Measurements from ENCODE around the gene RBM33. TPM values are rescaled to one million over a fixed set of nuclear protein-coding genes. Genes with fewer than 3 reads are reported as not detected.

The RBM33 gene
- total RNA-seq, 4 donors from 2014 or later, result 20.6 to 85.1 (median 38.4) TPM

DNA sequence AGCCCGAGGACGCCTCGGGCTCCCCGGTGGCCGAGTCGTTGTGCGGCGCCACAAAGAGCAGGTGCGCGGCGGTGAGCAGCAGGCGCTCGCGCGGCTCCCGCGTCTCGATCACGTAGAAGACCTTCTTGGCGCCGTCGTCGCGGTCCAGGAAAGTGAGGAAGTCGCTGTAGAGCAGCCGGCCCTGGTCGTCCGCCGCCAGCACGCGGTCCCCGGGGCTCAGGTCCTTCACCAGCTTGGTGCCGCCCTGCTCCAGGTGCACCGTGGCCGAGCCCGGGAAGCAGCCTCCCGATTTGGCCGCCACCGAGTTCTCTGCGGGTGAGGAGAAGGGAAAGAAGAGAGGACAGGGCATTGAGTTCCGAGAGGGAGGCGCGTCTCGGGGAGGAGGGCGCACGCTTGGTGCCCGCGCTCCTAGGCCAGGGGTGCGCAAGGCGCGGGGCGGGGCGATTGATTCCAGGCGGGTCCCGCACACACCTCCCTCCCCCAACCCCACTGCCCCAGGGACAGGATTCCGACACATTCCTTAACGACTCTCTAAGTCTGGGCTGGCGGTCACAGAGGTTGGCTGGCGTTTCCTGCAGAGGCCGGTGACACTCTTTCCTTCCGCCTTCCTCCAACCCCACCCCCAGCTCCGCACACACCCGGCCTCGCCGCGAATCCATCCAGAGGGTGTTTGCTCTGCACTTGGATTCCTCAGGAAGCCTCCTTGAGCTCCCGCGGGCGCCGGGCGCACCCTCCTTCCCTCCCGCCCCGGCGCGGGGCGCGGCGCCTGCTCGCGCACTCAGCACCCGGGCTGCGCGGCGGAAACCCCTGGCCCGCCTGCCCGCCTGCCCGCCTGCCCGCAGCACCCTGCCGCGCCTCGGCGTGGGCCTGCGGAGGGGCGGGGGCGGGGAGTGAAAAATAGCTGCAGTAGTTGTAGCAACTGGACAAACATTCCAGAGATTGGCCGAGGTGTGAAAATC lies 159.2 kb downstream of the RBM33 start:
- H3K9me3 ChIP-seq, result no peaks in the 10 kb centered on the region
- no peak for TF ChIP-seq POLR2A (IDR thresholded peaks at IDR 0.05)
- TF ChIP-seq, protein P1, sequence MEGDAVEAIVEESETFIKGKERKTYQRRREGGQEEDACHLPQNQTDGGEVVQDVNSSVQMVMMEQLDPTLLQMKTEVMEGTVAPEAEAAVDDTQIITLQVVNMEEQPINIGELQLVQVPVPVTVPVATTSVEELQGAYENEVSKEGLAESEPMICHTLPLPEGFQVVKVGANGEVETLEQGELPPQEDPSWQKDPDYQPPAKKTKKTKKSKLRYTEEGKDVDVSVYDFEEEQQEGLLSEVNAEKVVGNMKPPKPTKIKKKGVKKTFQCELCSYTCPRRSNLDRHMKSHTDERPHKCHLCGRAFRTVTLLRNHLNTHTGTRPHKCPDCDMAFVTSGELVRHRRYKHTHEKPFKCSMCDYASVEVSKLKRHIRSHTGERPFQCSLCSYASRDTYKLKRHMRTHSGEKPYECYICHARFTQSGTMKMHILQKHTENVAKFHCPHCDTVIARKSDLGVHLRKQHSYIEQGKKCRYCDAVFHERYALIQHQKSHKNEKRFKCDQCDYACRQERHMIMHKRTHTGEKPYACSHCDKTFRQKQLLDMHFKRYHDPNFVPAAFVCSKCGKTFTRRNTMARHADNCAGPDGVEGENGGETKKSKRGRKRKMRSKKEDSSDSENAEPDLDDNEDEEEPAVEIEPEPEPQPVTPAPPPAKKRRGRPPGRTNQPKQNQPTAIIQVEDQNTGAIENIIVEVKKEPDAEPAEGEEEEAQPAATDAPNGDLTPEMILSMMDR (IDR thresholded peaks at IDR 0.05), result no peak
- no peaks in the 10 kb centered on the region for H3K36me3 ChIP-seq
- H3K4me1 ChIP-seq, result peaks cover 0 to 36% of the 10 kb centered on the region in 2 donors
- H3K27me3 ChIP-seq, result peaks cover 0 to 35% of the 10 kb centered on the region in 2 donors
- intact Hi-C loops (cut with DNase I; ENCODE audit: low total_unique reads), result no loop called here
- DNase-seq, result no peak
- H3K4me3 ChIP-seq, result no peak overlapping the region
- no peak overlapping the region for H3K27ac ChIP-seq

DNA sequence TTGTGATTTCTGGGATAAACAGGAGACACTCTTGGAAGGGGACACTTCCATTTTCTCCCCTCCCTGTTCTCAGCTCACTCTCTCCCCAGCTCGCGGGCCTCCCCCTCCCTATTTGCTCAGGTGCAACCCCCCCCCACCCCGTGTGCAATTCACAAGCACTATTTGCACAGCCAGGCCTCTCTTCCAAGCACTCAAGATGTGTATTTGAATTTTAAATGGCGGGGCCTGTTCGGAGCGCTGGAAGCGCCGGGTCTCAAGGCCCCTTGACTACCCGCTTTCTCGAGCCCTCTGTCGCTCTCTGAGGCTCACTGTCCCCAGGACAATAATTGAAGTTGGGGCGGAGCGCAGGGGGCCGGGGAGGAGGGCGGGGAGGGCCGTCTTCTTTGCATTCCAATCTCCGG lies 160.0 kb downstream of the RBM33 start:
- no peaks in the 10 kb centered on the region for H3K36me3 ChIP-seq
- peaks cover 0 to 39% of the 10 kb centered on the region in 2 donors for H3K27me3 ChIP-seq
- TF ChIP-seq POLR2A (IDR thresholded peaks at IDR 0.05), result no peak
- TF ChIP-seq, protein P1 (IDR thresholded peaks at IDR 0.05), result no peak
- no peak for DNase-seq
- no peak overlapping the region for H3K27ac ChIP-seq
- peaks cover 0 to 40% of the 10 kb centered on the region in 2 donors for H3K4me1 ChIP-seq
- intact Hi-C loops (cut with DNase I; ENCODE audit: low total_unique reads), result no loop called here
- H3K4me3 ChIP-seq, result no peak overlapping the region
- no peaks in the 10 kb centered on the region for H3K9me3 ChIP-seq

DNA sequence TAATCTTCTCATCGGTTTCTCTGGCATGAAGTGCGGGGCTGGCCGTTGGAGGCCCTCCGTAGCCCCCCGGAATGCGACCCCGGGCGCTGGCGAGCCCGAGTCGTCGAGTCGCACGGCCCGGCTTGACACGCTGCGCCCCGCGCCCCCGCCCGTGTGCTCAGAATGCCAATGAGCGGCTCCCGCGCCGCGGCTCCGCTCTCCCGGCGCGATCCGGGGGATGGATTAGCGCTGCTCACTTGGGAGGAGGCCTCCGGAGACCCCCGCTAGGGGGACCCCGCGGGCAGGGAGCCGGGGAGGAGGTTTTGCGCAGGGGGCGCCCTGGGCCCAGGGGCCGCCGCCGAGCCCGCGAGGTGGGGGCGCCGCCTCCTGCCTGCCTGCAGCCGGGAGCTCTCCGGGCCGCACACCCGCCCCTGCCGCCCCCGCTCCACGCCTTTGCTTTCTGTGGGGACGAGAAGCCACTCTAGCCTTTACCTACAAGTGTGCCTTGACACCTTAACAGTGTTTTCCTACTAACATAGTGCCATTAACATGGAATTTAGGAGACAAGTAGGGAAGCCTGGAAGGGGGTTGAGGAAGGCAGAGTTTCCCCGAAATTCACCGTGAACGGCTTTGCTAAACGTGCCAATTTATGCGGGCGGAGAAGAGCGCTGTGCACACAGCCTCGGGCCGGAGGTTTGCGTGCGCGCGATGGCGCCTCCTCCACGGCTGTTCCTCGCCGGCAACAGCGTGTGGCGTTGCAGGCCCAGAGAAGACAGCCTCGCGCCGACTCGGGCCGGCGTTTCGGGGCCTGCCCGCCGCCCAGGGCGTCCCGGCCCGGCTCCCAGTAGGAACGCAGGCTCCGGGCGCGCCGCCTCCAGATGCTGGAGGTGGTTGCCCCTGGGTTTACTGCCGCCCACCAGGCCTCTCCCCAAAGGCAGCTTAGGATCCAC lies 160.7 kb downstream of the RBM33 start:
- TF ChIP-seq, protein P1 (IDR thresholded peaks at IDR 0.05), result peak in 1 of 4 experiments; percentile 15
- TF ChIP-seq POLR2A (IDR thresholded peaks at IDR 0.05), result no peak
- Histone ChIP-seq H3K9me3 (no peaks in the 10 kb centered on the region), H3K36me3 (no peaks in the 10 kb centered on the region), H3K27me3 (peaks cover 2 to 41% of the 10 kb centered on the region in 2 donors), H3K4me1 (peaks cover 0 to 48% of the 10 kb centered on the region in 2 donors), H3K27ac (no peak overlapping the region), H3K4me3 (no peak overlapping the region)
- no peak for DNase-seq
- intact Hi-C loops (cut with DNase I; ENCODE audit: low total_unique reads), result no loop called here

DNA sequence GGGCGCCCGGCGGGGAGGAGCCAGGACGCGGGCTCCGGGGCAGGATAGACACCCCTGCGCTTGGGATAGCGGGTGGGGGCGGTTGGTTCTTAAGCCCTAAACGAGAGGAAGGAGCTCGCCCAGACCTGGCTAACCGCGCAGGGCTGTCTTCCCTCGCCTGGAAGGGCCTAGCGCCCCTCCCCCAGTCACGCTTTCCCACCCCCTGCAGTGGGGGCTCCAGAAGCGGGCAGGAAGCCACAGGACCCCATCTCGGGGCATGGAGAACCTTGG lies 161.3 kb downstream of the RBM33 start:
- Histone ChIP-seq H3K4me3 (no peak overlapping the region), H3K27me3 (peaks cover 6 to 47% of the 10 kb centered on the region in 2 donors)
- intact Hi-C loops (cut with DNase I; ENCODE audit: low total_unique reads), result no loop called here

More for the DNA sequence above, 161.3 kb downstream of the RBM33 start:
- no peak for TF ChIP-seq POLR2A (IDR thresholded peaks at IDR 0.05)
- TF ChIP-seq, protein P1 (IDR thresholded peaks at IDR 0.05), result no peak
- no peak overlapping the region for H3K27ac ChIP-seq
- H3K36me3 ChIP-seq, result no peaks in the 10 kb centered on the region
- H3K4me1 ChIP-seq, result peaks cover 0 to 50% of the 10 kb centered on the region in 2 donors
- no peak for DNase-seq
- no peaks in the 10 kb centered on the region for H3K9me3 ChIP-seq
